Measurements from ENCODE around the gene MOV10L1.
"Not testable (repeated sequence)": the region's sequence is repeated elsewhere in the genome, so short reads cannot be mapped to it uniquely, and the experiment has no call there.

Gene MOV10L1

DNA sequence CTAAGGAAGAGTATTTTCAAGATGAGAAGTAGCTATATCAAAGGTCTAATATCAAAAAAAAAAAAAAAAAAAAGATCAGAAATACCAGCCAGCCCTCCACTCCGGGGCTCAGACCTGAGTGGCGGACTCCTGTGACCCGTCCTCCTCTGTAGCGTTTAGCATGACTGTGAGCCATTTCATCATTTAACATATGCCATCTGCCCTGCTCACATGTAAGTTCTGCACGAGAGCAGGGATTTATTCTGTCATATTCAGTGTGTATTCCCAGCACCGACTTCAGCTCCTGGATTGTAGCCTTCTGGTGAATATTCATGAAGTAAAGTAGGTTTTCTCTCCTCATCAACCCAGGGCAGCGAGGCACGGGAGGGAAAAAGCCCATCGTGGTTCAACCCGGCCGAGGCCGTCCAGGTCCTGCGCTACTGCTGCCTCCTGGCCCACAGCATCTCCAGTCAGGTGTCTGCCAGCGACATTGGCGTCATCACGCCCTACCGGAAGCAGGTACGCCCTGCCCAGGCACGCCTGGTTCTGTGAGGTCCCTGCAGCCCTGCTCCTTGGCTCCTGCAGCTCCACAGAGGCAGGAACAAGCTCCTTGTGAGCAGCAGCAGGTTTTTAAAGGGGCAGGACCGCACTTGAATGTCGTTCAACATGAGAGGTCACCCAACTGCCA, 68.0 kb downstream of the MOV10L1 start:
- peaks cover 4% of the 10 kb centered on the region for H3K27me3 ChIP-seq (ENCODE audit: low read depth, low read length)
- no peak overlapping the region for H3K27ac ChIP-seq (ENCODE audit: low read length)
- H3K4me3 ChIP-seq (ENCODE audit: low read depth in 1 of 2, low read length in 2 of 2), result no peak overlapping the region
- no peaks in the 10 kb centered on the region for H3K9me3 ChIP-seq (ENCODE audit: control insufficient read depth in 1 of 2, low read length in 2 of 2)
- H3K36me3 ChIP-seq (ENCODE audit: control insufficient read depth in 1 of 2, insufficient read depth in 2 of 2, low read length in 2 of 2), result peaks cover 0 to 17% of the 10 kb centered on the region in 2 donors
- no peaks in the 10 kb centered on the region for H3K4me1 ChIP-seq (ENCODE audit: control insufficient read depth in 1 of 2, insufficient read depth in 2 of 2, low read length in 2 of 2)

DNA sequence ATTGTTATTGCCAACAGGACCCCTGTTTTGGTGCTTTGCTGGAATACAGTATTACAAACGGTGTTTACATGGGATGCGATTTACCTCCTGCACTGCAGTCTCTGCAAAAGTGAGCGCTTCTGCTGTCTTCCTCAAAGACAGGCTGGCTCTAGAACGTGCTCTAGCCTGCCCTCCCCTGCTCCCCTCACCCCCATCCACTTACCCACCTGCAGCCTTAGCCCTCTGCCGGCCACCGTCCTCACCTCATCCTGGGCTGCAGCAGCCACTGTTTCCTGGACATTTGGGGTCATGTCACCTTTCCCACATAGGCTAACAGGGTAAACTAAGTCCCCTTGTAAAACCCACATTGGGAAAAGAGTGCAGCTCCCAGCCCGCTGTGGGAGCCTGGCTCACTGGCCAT, 71.1 kb downstream of the MOV10L1 start:
- no peaks in the 10 kb centered on the region for H3K9me3 ChIP-seq (ENCODE audit: control insufficient read depth in 1 of 2, low read length in 2 of 2)
- H3K4me1 ChIP-seq (ENCODE audit: control insufficient read depth in 1 of 2, insufficient read depth in 2 of 2, low read length in 2 of 2), result no peaks in the 10 kb centered on the region
- no peak overlapping the region for H3K4me3 ChIP-seq (ENCODE audit: low read depth in 1 of 2, low read length in 2 of 2)
- peaks cover 0 to 17% of the 10 kb centered on the region in 2 donors for H3K36me3 ChIP-seq (ENCODE audit: control insufficient read depth in 1 of 2, insufficient read depth in 2 of 2, low read length in 2 of 2)
- peaks cover 4% of the 10 kb centered on the region for H3K27me3 ChIP-seq (ENCODE audit: low read depth, low read length)
- no peak overlapping the region for H3K27ac ChIP-seq (ENCODE audit: low read length)

DNA sequence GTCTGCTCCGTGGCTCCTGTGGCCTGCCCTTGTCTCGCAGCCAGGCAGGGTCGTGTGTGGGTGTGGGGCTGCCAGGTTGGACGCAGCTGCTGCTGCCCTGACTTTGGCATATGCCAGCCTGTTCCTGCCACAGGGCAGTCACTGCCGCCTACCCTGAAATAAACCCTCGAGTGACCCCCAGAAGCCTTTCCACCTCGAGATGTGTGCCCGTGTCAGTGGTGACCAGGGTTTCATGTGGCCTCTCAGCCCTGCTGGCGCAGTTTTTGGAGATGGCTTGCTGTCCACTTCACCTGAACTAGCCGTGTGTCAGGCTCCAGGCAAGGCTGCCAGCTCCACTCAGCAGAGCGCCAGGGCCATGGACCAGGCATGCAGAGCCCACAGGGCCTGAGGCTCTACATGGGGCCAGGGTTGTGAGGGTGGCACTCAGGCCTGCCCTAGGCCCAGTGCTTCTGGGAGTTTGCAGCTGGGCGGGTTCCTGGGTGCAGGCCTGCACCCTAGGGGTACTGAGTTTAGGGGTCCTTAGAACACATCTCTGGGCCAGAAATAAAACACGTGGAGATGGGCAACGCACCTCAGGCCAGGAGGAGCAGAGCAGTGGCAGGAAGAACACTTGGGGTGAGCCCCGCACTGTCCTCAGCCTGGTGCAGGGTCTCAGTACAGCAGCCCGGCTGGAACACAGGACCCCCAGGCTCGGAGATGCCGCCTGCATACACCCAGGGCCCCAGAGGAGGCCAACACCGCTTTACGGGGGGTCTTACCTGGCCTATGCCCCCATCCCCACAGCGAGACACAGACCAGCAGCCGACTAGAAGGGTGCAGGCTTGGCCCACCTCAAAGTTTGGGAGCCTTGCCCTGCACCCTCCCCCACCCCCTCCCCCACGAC, 71.9 kb downstream of the MOV10L1 start:
- Histone ChIP-seq H3K27ac (ENCODE audit: low read length) (no peak overlapping the region), H3K9me3 (ENCODE audit: control insufficient read depth in 1 of 2, low read length in 2 of 2) (no peaks in the 10 kb centered on the region), H3K4me1 (ENCODE audit: control insufficient read depth in 1 of 2, insufficient read depth in 2 of 2, low read length in 2 of 2) (no peaks in the 10 kb centered on the region), H3K4me3 (ENCODE audit: low read depth in 1 of 2, low read length in 2 of 2) (no peak overlapping the region), H3K36me3 (ENCODE audit: control insufficient read depth in 1 of 2, insufficient read depth in 2 of 2, low read length in 2 of 2) (peaks cover 0 to 14% of the 10 kb centered on the region in 2 donors), H3K27me3 (ENCODE audit: low read depth, low read length) (peaks cover 4% of the 10 kb centered on the region)

DNA sequence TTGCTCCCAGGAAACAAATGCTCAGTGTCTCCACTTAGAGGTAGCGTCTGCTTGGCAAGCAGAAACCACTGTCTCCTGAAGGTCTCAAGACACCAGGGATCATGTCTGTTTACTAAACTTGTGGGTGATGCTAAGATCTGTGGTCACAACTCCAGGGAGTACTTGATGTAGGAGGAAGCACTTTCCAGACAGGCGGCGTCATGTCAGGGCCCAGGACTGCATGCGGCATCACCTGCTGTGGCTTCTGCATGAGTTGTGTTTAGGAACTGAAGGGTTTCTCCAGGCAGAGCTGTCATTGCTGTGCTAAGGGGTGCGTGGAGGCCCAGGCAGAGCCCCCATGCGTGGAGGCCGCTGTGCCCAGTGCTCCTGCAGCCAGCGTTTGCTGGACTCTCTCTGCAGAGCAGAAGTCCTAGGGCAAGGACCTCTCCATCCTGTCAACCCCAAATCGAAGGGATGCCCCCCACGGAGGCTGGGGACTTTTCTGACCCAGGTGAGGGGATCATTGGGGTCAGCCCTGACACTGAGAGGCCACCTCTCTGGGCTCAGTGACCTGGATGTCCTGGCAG, 72.7 kb downstream of the MOV10L1 start:
- Histone ChIP-seq H3K4me1 (ENCODE audit: control insufficient read depth in 1 of 2, insufficient read depth in 2 of 2, low read length in 2 of 2) (no peaks in the 10 kb centered on the region), H3K27ac (ENCODE audit: low read length) (no peak overlapping the region), H3K36me3 (ENCODE audit: control insufficient read depth in 1 of 2, insufficient read depth in 2 of 2, low read length in 2 of 2) (peaks cover 0 to 14% of the 10 kb centered on the region in 2 donors), H3K9me3 (ENCODE audit: control insufficient read depth in 1 of 2, low read length in 2 of 2) (no peaks in the 10 kb centered on the region), H3K4me3 (ENCODE audit: low read depth in 1 of 2, low read length in 2 of 2) (no peak overlapping the region), H3K27me3 (ENCODE audit: low read depth, low read length) (peaks cover 4% of the 10 kb centered on the region)

DNA sequence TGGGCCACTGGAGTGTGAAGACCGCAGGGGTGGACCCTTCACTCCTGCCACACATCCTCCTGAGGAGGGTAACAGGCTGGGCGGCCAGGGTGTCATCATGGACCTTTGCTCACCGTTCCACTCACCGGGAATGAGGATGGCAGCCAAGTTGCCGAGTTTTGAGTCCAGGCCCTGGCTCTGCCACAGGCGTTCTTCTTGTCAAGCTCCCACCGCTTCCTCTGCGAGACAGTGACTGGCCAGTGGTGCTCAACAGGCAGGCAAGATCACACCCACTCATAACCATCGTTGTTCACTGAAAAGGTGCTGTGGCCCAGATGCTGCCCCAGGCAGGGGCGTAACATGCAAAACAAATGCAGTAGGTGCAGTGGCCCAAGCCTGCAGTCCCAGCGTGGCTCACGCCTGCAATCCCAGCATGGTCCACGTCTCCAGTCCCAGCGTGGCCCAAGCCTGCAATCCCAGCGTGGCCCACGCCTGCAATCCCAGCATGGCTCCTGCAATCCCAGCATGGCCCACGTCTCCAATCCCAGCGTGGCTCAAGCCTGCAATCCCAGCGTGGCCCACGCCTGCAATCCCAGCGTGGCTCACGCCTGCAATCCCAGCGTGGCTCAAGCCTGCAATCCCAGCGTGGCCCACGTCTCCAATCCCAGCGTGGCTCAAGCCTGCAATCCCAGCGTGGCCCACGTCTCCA, 75.8 kb downstream of the MOV10L1 start:
- Histone ChIP-seq H3K36me3 (ENCODE audit: control insufficient read depth in 1 of 2, insufficient read depth in 2 of 2, low read length in 2 of 2) (no peaks in the 10 kb centered on the region), H3K4me1 (ENCODE audit: control insufficient read depth in 1 of 2, insufficient read depth in 2 of 2, low read length in 2 of 2) (no peaks in the 10 kb centered on the region), H3K27me3 (ENCODE audit: low read depth, low read length) (peaks cover 6% of the 10 kb centered on the region), H3K9me3 (ENCODE audit: control insufficient read depth in 1 of 2, low read length in 2 of 2) (no peaks in the 10 kb centered on the region), H3K27ac (ENCODE audit: low read length) (no peak overlapping the region), H3K4me3 (ENCODE audit: low read depth in 1 of 2, low read length in 2 of 2) (no peak overlapping the region)

DNA sequence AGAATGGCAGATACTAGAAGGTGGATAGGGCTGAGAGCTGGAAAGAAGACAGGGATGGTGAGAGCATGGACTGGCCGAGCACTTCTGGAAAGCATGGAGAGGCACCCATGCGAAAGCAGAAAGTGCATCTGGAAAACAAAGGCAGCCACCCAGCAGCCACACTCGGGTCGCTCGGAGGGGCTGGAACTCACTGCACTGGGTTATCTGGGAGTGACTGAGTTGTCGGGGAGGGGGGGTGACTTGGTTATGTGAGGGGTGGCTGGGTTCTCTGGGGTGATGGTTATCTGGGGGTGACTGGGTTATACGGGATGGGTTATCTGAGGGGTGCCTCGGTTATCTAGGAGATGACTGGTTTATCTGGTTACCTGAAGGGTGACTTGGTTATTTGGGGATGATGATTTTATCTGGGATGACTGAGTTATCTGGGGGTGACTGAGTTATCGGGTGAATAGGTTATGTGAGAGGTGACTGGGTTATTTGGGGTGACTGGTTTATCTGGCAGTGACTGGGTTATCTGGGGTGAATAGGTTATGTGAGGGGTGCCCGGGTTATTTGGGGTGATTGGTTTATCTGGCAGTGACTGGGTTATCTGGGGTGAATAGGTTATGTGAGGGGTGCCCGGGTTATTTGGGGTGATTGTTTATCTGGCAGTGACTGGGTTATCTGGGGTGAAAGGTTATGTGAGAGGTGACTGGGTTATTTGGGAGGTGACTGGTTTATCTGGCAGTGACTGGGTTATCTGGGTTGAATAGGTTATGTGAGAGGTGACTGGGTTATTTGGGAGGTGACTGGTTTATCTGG, 78.1 kb downstream of the MOV10L1 start:
- H3K4me3 ChIP-seq (ENCODE audit: low read depth in 1 of 2, low read length in 2 of 2), result no peak overlapping the region
- H3K9me3 ChIP-seq (ENCODE audit: control insufficient read depth in 1 of 2, low read length in 2 of 2), result no peaks in the 10 kb centered on the region
- H3K4me1 ChIP-seq (ENCODE audit: control insufficient read depth in 1 of 2, insufficient read depth in 2 of 2, low read length in 2 of 2), result peaks cover 0 to 12% of the 10 kb centered on the region in 2 donors
- peaks cover 11% of the 10 kb centered on the region for H3K27me3 ChIP-seq (ENCODE audit: low read depth, low read length)
- no peaks in the 10 kb centered on the region for H3K36me3 ChIP-seq (ENCODE audit: control insufficient read depth in 1 of 2, insufficient read depth in 2 of 2, low read length in 2 of 2)
- no peak overlapping the region for H3K27ac ChIP-seq (ENCODE audit: low read length)

DNA sequence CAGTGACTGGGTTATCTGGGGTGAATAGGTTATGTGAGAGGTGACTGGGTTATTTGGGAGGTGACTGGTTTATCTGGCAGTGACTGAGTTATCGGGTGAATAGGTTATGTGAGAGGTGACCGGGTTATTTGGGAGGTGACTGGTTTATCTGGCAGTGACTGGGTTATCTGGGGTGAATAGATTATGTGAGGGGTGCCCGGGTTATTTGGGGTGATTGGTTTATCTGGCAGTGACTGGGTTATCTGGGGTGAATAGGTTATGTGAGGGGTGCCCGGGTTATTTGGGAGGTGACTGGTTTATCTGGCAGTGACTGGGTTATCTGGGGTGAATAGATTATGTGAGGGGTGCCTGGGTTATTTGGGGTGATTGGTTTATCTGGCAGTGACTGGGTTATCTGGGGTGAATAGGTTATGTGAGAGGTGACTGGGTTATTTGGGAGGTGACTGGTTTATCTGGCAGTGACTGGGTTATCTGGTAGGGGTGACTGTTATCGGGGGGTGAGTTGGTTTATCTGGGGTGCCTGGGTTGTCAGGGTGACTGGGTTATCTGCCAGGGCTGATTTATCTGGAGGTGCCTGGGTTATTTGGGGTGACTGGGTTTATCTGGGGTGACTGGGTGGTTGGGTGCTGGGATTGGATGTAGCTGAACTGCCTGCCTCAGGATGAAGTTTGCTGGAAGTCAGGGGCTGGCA, 78.8 kb downstream of the MOV10L1 start:
- H3K9me3 ChIP-seq (ENCODE audit: control insufficient read depth in 1 of 2, low read length in 2 of 2); H3K4me3 ChIP-seq (ENCODE audit: low read depth in 1 of 2, low read length in 2 of 2); H3K27ac ChIP-seq (ENCODE audit: low read length); H3K36me3 ChIP-seq (ENCODE audit: control insufficient read depth in 1 of 2, insufficient read depth in 2 of 2, low read length in 2 of 2): not testable (repeated sequence)
- Histone ChIP-seq H3K27me3 (ENCODE audit: low read depth, low read length) (peaks cover 11% of the 10 kb centered on the region), H3K4me1 (ENCODE audit: control insufficient read depth in 1 of 2, insufficient read depth in 2 of 2, low read length in 2 of 2) (peaks cover 0 to 12% of the 10 kb centered on the region in 2 donors)

DNA sequence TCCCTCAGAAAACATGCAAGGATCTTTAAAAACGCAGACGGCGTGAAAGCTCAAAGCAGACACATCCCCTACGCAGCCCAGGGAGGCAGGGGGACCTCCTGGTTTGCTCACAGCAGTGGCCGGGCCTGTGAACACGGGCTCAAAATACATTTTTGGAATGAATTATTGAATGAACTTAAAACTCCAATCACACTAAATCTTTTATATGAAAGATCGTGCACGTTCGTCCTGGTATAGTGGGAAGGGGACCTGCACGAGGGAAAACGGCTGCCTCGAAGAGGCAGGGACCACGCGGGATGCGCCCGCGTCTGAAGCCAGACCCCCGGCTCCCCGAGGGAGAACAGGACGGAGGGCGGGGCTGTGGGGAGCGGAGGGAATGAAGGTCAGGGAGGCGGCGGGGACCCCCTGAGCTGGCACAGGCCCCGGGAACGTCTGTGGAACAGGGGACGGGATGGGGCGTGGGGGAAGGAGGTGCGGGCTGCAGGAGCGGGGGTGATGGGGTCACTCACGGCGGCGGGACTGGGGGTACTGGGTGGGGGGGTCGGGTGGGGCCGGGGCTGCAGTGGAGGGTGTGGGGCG, 79.5 kb downstream of the MOV10L1 start:
- Histone ChIP-seq H3K36me3 (ENCODE audit: control insufficient read depth in 1 of 2, insufficient read depth in 2 of 2, low read length in 2 of 2) (no peaks in the 10 kb centered on the region), H3K27me3 (ENCODE audit: low read depth, low read length) (peaks cover 11% of the 10 kb centered on the region), H3K4me3 (ENCODE audit: low read depth in 1 of 2, low read length in 2 of 2) (no peak overlapping the region), H3K4me1 (ENCODE audit: control insufficient read depth in 1 of 2, insufficient read depth in 2 of 2, low read length in 2 of 2) (peaks cover 0 to 12% of the 10 kb centered on the region in 2 donors), H3K27ac (ENCODE audit: low read length) (no peak overlapping the region), H3K9me3 (ENCODE audit: control insufficient read depth in 1 of 2, low read length in 2 of 2) (no peaks in the 10 kb centered on the region)

DNA sequence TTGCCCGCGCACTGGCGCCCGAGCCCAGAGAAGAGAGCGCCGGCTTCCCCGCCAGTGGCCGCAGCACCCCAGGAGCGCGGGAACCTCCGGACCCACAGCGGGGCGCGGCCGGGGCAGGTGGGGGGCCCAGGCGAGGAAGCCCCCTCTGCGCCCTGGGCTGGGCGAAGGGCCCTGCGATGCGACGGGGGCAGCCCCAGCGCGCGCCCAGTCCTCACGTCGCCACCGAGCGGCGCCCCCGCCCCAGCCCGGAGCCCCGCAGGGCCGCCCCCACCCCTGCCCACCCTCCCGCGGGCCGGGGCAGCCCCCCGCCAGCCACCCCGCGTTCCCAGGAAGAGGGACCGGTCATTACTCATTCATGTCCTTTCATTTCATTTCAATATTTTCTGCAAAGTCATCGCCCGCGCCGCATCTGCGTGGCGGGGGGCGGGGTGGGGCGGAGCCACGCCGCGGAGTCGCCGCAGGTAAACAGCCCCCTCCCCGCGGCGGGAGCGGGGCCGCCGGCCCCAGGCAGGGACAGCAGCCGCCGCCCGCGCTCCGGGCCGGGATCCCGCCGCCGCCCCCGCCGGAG, 80.1 kb downstream of the MOV10L1 start:
- Histone ChIP-seq H3K4me1 (ENCODE audit: control insufficient read depth in 1 of 2, insufficient read depth in 2 of 2, low read length in 2 of 2) (peaks cover 0 to 12% of the 10 kb centered on the region in 2 donors), H3K36me3 (ENCODE audit: control insufficient read depth in 1 of 2, insufficient read depth in 2 of 2, low read length in 2 of 2) (no peaks in the 10 kb centered on the region), H3K9me3 (ENCODE audit: control insufficient read depth in 1 of 2, low read length in 2 of 2) (no peaks in the 10 kb centered on the region), H3K4me3 (ENCODE audit: low read depth in 1 of 2, low read length in 2 of 2) (no peak overlapping the region), H3K27me3 (ENCODE audit: low read depth, low read length) (peaks cover 11% of the 10 kb centered on the region), H3K27ac (ENCODE audit: low read length) (no peak overlapping the region)
